ENCODE measurements around the gene SNED1.

GRCh38 chr2:240970816-240971215 is 27.6 kb upstream of the SNED1 start:
- no peak for TF ChIP-seq CTCF (IDR thresholded peaks at IDR 0.05; ENCODE audit: low read depth, low read length, missing input control)
- TF ChIP-seq TAF1 (conservative IDR thresholded peaks at IDR 0.05) = no peak
- no peak for TF ChIP-seq MAX (IDR thresholded peaks at IDR 0.05)
- TF ChIP-seq RAD21 (IDR thresholded peaks at IDR 0.05) = no peak
